Activated naive CD4-positive, alpha-beta T cell (primary cell): ENCODE data around the gene SERPINA9.
A peak's percentile ranks its signal among the peaks of the same experiment; 100 is the strongest.
"Not testable (repeated sequence)": the region's sequence is repeated elsewhere in the genome, so short reads cannot be mapped to it uniquely, and the experiment has no call there.

ENCODE experiments used
- DNase-seq, 4 experiments: peaks; one replicate each; lab custom pipeline; 2025; lab: John Stamatoyannopoulos, UW

Gene SERPINA9

DNA sequence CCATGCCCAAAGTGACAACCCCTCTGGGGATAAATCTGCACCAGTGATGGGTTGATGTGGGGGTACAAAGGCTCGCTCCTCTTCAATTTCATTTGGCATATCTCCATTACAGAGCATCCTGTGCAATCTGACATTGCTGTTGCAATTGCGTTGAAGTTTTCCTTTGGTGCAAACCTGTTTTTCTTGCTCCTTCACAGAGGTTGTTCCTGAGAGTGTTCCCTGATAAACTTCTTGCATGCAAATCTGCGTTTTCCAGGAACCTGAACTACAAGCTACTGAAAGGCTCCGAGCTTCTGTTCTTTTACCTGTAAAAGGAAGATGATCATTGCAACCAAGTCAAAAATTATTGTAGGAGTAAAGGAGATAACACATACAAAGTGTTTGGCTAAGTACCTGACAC, 49.5 kb downstream of the SERPINA9 start:
- no peak for DNase-seq

DNA sequence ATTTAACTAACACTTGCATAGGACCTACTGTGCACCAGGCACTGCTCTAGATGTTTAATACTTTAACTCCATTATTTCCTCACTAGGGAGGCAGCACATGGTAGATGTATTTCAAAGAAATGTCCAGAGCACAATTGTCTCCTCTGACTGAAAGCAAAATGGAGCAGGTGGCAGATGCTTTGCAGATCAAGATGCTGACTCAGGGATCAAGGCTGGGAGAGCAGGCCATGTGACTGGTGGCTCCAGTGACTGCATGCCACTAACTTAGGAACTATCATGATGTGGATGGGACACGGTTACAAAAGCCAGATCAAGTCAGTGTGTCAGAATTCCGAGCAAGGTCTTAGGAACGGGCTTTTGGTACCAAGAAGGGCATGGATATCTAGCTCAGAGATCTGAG, 51.6 kb downstream of the SERPINA9 start:
- DNase-seq, result no peak

GRCh38 chr14:94423453-94424056, 52.4 kb downstream of the SERPINA9 start:
- peak in 1 of 4 experiments; percentile 1 for DNase-seq

- DNase-seq, result no peak
Measured at GRCh38 chr14:94421316-94421715, 54.7 kb downstream of the SERPINA9 start.

DNA sequence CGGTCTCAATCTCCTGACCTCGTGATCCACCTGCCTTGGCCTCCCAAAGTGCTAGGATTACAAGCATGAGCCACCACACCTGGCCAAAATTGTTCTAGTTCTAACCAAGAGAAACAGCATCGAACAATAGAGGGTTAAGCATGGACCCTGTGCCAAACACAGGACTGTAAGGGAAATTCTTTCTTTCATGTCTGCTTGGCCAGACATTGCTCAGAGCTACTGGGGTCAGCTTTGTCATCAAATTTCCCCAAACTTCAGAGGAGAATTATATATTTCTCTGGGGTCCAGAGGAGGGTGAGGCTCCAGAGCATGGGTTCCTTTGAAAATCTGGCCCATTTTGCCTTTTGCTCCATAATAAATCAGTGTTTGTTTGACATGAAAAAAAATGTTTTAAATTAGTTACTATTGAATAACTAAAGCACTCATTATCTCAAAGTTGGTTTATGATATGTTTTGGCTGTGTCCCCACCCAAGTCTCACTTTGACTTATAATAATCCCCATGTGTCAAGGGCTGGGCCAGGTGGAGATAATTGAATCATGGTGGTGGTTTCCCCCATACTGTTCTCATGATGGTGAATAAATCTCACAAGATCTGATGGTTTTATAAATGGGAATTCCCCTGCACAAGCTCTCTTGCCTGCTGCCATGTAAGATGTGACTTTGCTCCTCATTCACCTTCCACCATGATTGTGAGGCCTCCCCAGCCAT, 58.3 kb downstream of the SERPINA9 start:
- not testable (repeated sequence) for DNase-seq
